DND-41 (cell line): ENCODE data around the gene ENGASE.

Experiments
- ATAC-seq: fragments of 200-7000 bp; cut with Tn5 transposase; 3 replicates; pipeline ENCODE4 v1.9.1; 2021; ENCODE audit warnings: low read depth; ENCODE audit not compliant: insufficient read depth
- DNase-seq: peaks from one replicate; pipeline ENCODE4 v3.0.0-alpha.2; 2020
- H2AFZ ChIP-seq: 2 replicates; pipeline ENCODE4 v1.6.0; 2012; ENCODE audit warnings: low read depth, low read length
- H3K27ac ChIP-seq: 2 replicates; pipeline ENCODE4 v1.5.1; 2012; ENCODE audit warnings: low read length, inconsistent platforms
- H3K27me3 ChIP-seq: fragments of 200-600 bp; sonication (generic); 2 replicates; pipeline ENCODE4 v1.6.0; 2012; ENCODE audit warnings: low read length, mild to moderate bottlenecking, inconsistent platforms; ENCODE audit not compliant: insufficient read depth, poor library complexity
- H3K36me3 ChIP-seq: 2 replicates; pipeline ENCODE4 v1.5.1; 2012; ENCODE audit warnings: low read length, inconsistent platforms; ENCODE audit not compliant: insufficient read depth
- H3K4me1 ChIP-seq: 2 replicates; pipeline ENCODE4 v1.5.1; 2012; ENCODE audit warnings: mild to moderate bottlenecking, low read length; ENCODE audit not compliant: insufficient read depth
- H3K4me2 ChIP-seq: 2 replicates; pipeline ENCODE4 v1.6.0; 2012; ENCODE audit warnings: mild to moderate bottlenecking, moderate library complexity, low read length, inconsistent platforms; ENCODE audit not compliant: insufficient read depth
- H3K4me3 ChIP-seq, 2 experiments: fragments of 200-600 bp in 1 of 2; shearing (Covaris generic) in 1 of 2; 2 replicates each; pipeline ENCODE4 v1.5.1; 2012 to 2016; ENCODE audit warnings: inconsistent platforms in 2 of 2, low read length in 2 of 2, mild to moderate bottlenecking in 2 of 2, low read depth in 1 of 2, moderate library complexity in 1 of 2
- H3K79me2 ChIP-seq: 2 replicates; pipeline ENCODE4 v1.6.0; 2012; ENCODE audit warnings: low read length, inconsistent platforms; ENCODE audit not compliant: insufficient read depth
- H3K9ac ChIP-seq: 2 replicates; pipeline ENCODE4 v1.6.0; 2012; ENCODE audit warnings: low read depth, mild to moderate bottlenecking, inconsistent platforms, low read length, moderate library complexity
- H3K9me3 ChIP-seq: 2 replicates; pipeline ENCODE4 v1.5.1; 2012; ENCODE audit warnings: low read length, moderate library complexity, mild to moderate bottlenecking, inconsistent platforms; ENCODE audit not compliant: insufficient read depth, severe bottlenecking
- H4K20me1 ChIP-seq: 2 replicates; pipeline ENCODE4 v1.6.0; 2012; ENCODE audit warnings: low read length; ENCODE audit not compliant: insufficient read depth
- EZH2 ChIP-seq: IDR thresholded peaks from 3 replicates; pipeline ENCODE4 v1.6.1; 2012; ENCODE audit warnings: borderline replicate concordance, low read depth, mild to moderate bottlenecking, moderate library complexity, low read length, inconsistent platforms; ENCODE audit not compliant: severe bottlenecking
- TF ChIP-seq, protein P1 (sequence below): IDR thresholded peaks from 2 replicates; pipeline ENCODE4 v1.5.1; 2012; ENCODE audit warnings: borderline replicate concordance, low read length, moderate library complexity, mild to moderate bottlenecking; ENCODE audit not compliant: poor library complexity, severe bottlenecking; ENCODE audit errors: extremely low read depth

The ENGASE gene

DNA sequence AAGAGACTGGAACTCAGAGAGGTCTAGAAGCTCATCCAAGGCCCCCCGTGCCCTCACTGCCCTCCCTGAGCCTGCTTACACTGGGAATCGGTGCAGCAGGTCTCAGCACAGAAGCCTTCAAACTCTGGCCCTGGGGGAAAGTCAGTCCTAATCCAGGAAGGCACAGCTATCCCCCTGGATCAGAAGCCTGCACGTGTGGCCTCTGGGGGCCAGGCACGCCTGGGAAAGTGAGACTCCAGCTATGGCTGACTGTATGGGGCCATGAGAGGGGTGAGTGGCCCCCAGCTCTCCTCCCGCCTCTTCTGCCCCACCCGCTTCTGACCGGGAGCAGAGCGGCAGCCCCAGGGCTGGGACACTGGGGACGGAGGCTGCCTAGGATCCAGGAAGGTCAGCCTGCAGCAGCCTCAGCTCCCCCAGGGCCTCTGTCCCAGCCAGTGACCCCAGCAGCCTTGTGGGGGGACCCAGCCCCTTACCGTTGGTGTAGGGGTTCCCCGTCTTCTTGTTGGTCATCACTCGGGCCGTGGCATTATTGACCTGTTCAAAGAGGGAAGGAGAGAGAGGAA, 26.6 kb downstream of the ENGASE start:
- Histone ChIP-seq H3K27ac (no peak overlapping the region), H3K79me2 (no peaks in the 10 kb centered on the region), H3K9ac (no peak overlapping the region), H3K4me1 (no peaks in the 10 kb centered on the region), H2AFZ (no peak overlapping the region), H3K27me3 (peaks cover 15% of the 10 kb centered on the region), H4K20me1 (peaks cover 13% of the 10 kb centered on the region), H3K9me3 (no peaks in the 10 kb centered on the region), H3K4me2 (no peak overlapping the region), H3K4me3 (no peak overlapping the region), H3K36me3 (no peaks in the 10 kb centered on the region)
- TF ChIP-seq, protein P1, sequence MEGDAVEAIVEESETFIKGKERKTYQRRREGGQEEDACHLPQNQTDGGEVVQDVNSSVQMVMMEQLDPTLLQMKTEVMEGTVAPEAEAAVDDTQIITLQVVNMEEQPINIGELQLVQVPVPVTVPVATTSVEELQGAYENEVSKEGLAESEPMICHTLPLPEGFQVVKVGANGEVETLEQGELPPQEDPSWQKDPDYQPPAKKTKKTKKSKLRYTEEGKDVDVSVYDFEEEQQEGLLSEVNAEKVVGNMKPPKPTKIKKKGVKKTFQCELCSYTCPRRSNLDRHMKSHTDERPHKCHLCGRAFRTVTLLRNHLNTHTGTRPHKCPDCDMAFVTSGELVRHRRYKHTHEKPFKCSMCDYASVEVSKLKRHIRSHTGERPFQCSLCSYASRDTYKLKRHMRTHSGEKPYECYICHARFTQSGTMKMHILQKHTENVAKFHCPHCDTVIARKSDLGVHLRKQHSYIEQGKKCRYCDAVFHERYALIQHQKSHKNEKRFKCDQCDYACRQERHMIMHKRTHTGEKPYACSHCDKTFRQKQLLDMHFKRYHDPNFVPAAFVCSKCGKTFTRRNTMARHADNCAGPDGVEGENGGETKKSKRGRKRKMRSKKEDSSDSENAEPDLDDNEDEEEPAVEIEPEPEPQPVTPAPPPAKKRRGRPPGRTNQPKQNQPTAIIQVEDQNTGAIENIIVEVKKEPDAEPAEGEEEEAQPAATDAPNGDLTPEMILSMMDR = no peak
- no peak for TF ChIP-seq EZH2
- ATAC-seq (no peak), DNase-seq (no peak)

DNA sequence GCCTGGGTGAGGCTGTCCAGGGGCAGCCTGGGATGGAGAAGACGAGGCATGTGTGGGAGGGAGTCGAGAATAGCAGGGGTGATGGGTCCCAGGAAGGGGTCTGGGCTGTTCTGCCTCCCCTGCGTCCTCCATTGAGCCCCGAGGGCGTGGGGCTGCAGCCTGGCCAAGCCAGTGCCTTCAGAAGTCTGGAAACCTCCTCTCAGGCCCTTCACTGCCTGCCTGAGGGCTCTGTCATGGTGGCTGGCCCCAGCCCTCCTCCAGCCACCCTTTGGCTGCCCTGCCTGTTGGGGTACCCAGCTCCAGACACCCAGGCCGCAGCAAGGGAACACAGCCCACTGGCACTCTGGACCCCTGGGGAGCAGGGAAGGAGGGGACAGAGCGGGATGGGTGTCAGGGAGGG, 27.6 kb downstream of the ENGASE start:
- no peaks in the 10 kb centered on the region for H3K4me1 ChIP-seq
- H3K27me3 ChIP-seq = peaks cover 15% of the 10 kb centered on the region
- ATAC-seq = no peak

DNA sequence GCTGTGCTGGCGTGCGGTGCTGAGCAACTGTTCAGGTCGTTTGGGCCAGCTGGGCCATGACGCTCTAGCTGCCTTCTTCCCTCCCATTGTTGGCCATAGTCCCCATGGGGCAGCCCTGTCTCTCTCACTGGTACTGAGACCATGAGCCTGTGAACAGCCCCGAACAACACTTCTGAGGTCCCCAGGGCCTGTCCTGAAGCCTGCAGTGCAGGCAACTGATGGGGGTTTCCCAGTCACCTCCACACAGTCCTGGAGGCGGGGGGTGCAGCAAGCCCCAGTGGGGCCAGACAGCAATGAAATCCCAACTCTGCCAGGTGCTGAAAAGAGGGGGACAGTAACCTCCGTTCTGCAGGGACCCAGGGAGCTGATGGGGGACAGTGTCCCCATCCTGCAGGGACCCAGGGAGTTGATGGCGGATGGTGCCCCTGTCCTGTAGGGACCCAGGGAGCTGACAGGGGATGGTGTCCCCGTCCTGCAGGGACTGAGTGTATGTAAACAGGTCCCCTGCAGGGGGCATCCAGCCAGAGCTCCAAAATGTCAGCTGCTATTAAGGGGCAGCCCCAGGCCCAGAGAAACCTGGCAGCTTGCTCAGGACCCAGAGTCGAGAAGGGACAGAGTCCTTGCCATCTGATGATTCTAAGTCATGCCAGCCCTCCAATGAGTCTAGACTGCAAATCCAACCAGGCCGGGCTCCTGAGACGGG, 30.4 kb downstream of the ENGASE start:
- H3K4me1 ChIP-seq = no peaks in the 10 kb centered on the region
- peaks cover 10% of the 10 kb centered on the region for H4K20me1 ChIP-seq
- no peaks in the 10 kb centered on the region for H3K79me2 ChIP-seq
- no peak overlapping the region for H3K4me3 ChIP-seq
- no peaks in the 10 kb centered on the region for H3K36me3 ChIP-seq
- DNase-seq (no peak), ATAC-seq (no peak)
- H3K27ac ChIP-seq = no peak overlapping the region
- TF ChIP-seq, protein P1 = no peak
- no peak for TF ChIP-seq EZH2
- H3K4me2 ChIP-seq = no peak overlapping the region
- no peak overlapping the region for H3K9ac ChIP-seq
- no peak overlapping the region for H2AFZ ChIP-seq
- H3K27me3 ChIP-seq = peaks cover 15% of the 10 kb centered on the region
- H3K9me3 ChIP-seq = no peaks in the 10 kb centered on the region

More for the DNA sequence above, 27.6 kb downstream of the ENGASE start:
- Histone ChIP-seq H3K36me3 (no peaks in the 10 kb centered on the region), H3K9ac (no peak overlapping the region), H2AFZ (no peak overlapping the region), H3K27ac (no peak overlapping the region), H3K79me2 (no peaks in the 10 kb centered on the region), H3K4me2 (no peak overlapping the region), H3K4me3 (no peak overlapping the region), H4K20me1 (peaks cover 13% of the 10 kb centered on the region), H3K9me3 (no peaks in the 10 kb centered on the region)
- TF ChIP-seq, protein P1 = no peak
- TF ChIP-seq EZH2 = no peak
- DNase-seq = no peak
